Measurements from ENCODE around the gene GDI1. TPM values are rescaled to one million over a fixed set of nuclear protein-coding genes. Genes with fewer than 3 reads are reported as not detected.

Gene GDI1
- total and polyA plus RNA-seq, 2 of the 4 experiments (the other 2 are of a cell fraction) = 113 to 291 TPM

DNA sequence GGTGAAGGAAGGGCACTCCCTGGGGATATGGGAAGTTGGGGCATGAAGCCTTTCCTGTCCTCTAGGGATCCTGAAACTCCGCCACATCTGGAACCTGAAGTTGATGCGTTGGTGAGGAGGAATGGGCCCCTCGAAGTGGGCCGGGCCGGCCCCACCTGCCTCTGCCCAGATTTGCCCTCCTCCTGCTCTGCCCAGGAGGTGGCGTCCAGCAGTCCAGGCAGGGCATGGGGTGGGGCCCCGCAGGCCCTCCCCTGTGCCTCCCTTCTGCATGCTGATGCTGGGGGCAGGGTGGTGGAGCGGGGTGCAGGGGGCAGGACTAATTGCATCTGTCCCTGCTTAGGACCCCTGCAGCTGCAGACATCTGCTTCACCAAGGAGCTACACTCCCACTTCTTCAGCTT lies 23.8 kb upstream of the GDI1 start:
- H3K4me2 ChIP-seq (ENCODE audit: low read depth, low read length) = no peak overlapping the region
- H4K20me1 ChIP-seq (ENCODE audit: insufficient read depth, low read length) = no peaks in the 10 kb centered on the region
- peaks cover 5 to 25% of the 10 kb centered on the region in 2 experiments; a peak in 3 of 4 replicates for H3K79me1 ChIP-seq (ENCODE audit: low read depth in 1 of 2, low read length in 2 of 2)
- no peak overlapping the region for H3K4ac ChIP-seq (ENCODE audit: low read depth, low read length)
- no peak overlapping the region for H3K9ac ChIP-seq (ENCODE audit: low read depth, low read length)
- H3K14ac ChIP-seq (replicated peaks; ENCODE audit: low read depth, low read length) = no peak overlapping the region
- H3K23ac ChIP-seq (ENCODE audit: low read depth, low read length) = no peak overlapping the region
- in situ Hi-C loops (cut with MboI; ENCODE audit: low sequenced_read_pairs) (no loop called here), intact Hi-C loops (cut with micrococcal nuclease) (loop anchor here (5.0 kb wide), 1 partner anchor 119 kb away; no protein-coding TSS in a partner anchor), dilution Hi-C loops (cut with HindIII; ENCODE audit: low sequenced_read_pairs, unreplicated experiment) (no loop called here)
- H2AK5ac ChIP-seq (ENCODE audit: low read depth, low read length) = no peak overlapping the region
- no peak overlapping the region for H2BK120ac ChIP-seq (ENCODE audit: low read depth, low read length)
- no peak overlapping the region for H2BK5ac ChIP-seq (ENCODE audit: low read depth, low read length, poor library complexity, severe bottlenecking)
- no peaks in the 10 kb centered on the region for H3K27me3 ChIP-seq (ENCODE audit: control insufficient read depth, insufficient read depth, low read length)
- no peak for ATAC-seq (ENCODE audit: low read depth)
- H4K5ac ChIP-seq (ENCODE audit: low read depth, low read length) = no peak overlapping the region
- WGBS, 2 experiments (ENCODE audit: extremely low coverage in 2 of 2, insufficient read length in 1 of 2) = 85% methylated on average over 2 of the region's 8 CpGs; no CpG with 5 or more reads in 1 of the 2 experiments
- no peak overlapping the region for H4K8ac ChIP-seq (ENCODE audit: low read depth in 2 of 2, low read length in 2 of 2)
- peaks cover 4% of the 10 kb centered on the region for H3K4me1 ChIP-seq (ENCODE audit: control insufficient read depth, insufficient read depth, low read length)
- ChIA-PET POLR2A (ENCODE audit: unreplicated experiment) (no interaction called here), CTCF (no interaction called here)
- H3K4me3 ChIP-seq (ENCODE audit: insufficient read depth, low read depth, low read length) = no peak overlapping the region
- no peak overlapping the region for H4K91ac ChIP-seq (ENCODE audit: insufficient read depth, low read depth, low read length)
- H3K9me1 ChIP-seq (ENCODE audit: insufficient read depth, low read length) = peaks cover 3% of the 10 kb centered on the region; the same call in 1 of the 2 replicates
- BruUV-seq (replicated peaks) = no TSS peak
- no peak for TF ChIP-seq CHD1 (IDR thresholded peaks at IDR 0.05; ENCODE audit: low read depth, low read length)
- no peak for TF ChIP-seq CEBPB (IDR thresholded peaks at IDR 0.05; ENCODE audit: low read depth, low read length)
- TF ChIP-seq RFX5 (IDR thresholded peaks at IDR 0.05; ENCODE audit: low read depth, low read length) = no peak
- TF ChIP-seq NFE2L2 (IDR thresholded peaks at IDR 0.05; ENCODE audit: low read depth, low read length) = no peak
- no peak for TF ChIP-seq FOS (IDR thresholded peaks at IDR 0.05; ENCODE audit: low read depth, low read length)
- no peak for TF ChIP-seq RAD21 (IDR thresholded peaks at IDR 0.05; ENCODE audit: low read length)
- no peak for TF ChIP-seq SMC3 (IDR thresholded peaks at IDR 0.05; ENCODE audit: low read depth, low read length)
- TF ChIP-seq MAFK (IDR thresholded peaks at IDR 0.05; ENCODE audit: low read depth, low read length) = no peak
- TF ChIP-seq, protein P1, sequence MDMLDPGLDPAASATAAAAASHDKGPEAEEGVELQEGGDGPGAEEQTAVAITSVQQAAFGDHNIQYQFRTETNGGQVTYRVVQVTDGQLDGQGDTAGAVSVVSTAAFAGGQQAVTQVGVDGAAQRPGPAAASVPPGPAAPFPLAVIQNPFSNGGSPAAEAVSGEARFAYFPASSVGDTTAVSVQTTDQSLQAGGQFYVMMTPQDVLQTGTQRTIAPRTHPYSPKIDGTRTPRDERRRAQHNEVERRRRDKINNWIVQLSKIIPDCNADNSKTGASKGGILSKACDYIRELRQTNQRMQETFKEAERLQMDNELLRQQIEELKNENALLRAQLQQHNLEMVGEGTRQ (IDR thresholded peaks at IDR 0.05; ENCODE audit: low read depth, low read length) = no peak
- no peak for TF ChIP-seq MAZ (IDR thresholded peaks at IDR 0.05; ENCODE audit: borderline replicate concordance, low read depth, low read length)
- TF ChIP-seq POLR2A (IDR thresholded peaks at IDR 0.05; ENCODE audit: low read depth, low read length) = no peak
- no peak for TF ChIP-seq RCOR1 (IDR thresholded peaks at IDR 0.05; ENCODE audit: insufficient replicate concordance, low read length)
- no peaks in the 10 kb centered on the region for H3K9me3 ChIP-seq (ENCODE audit: control insufficient read depth, insufficient read depth, low read length)
- H2AK9ac ChIP-seq (replicated peaks; ENCODE audit: low read depth, low read length, poor library complexity) = peak overlapping the region; percentile 75
- no peak overlapping the region for H3K27ac ChIP-seq (ENCODE audit: insufficient read depth, low read length)
- no peak overlapping the region for H2BK20ac ChIP-seq (ENCODE audit: low read depth, low read length)
- H3K56ac ChIP-seq (ENCODE audit: extremely low read depth, insufficient read depth, low read length) = no peak overlapping the region
- no peak for DNase-seq
- H2AFZ ChIP-seq (replicated peaks; ENCODE audit: low read length, poor library complexity) = peak overlapping the region; percentile 19
- H2BK15ac ChIP-seq (ENCODE audit: low read depth, low read length) = no peak overlapping the region
- no peak overlapping the region for H3K18ac ChIP-seq (ENCODE audit: low read depth, low read length)
- H3K36me3 ChIP-seq (ENCODE audit: control insufficient read depth, insufficient read depth, low read length) = peaks cover 5% of the 10 kb centered on the region
